Glomerular visceral epithelial cell (primary cell): ENCODE results near the gene KRTAP10-10.
"Not testable (repeated sequence)": the region's sequence is repeated elsewhere in the genome, so short reads cannot be mapped to it uniquely, and the experiment has no call there.

Source experiments
- DNase-seq: peaks from one replicate; pipeline ENCODE4 v3.0.0-alpha.2; 2016; ENCODE audit errors: extremely low spot score

The KRTAP10-10 gene

DNA sequence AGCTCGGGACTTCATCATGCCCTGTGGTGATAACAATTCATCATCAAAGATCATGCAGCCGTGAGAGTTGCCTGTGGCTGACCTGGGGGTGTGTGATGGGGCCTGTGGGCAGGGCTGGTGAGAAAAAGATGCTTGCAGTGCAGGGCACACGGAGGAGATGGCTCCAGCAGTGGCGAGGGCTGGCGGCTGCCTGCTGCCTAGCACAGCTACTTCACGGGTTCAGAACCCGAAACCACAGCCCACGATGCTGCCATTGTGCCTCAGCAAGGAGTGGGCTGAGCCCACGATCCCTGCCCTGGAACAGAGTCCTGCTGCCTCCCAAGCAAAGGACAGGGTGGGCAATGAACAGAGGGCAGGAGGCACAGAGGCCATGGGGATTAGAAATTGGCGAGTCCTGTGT is 10.9 kb upstream of the KRTAP10-10 start:
- DNase-seq = no peak

DNA sequence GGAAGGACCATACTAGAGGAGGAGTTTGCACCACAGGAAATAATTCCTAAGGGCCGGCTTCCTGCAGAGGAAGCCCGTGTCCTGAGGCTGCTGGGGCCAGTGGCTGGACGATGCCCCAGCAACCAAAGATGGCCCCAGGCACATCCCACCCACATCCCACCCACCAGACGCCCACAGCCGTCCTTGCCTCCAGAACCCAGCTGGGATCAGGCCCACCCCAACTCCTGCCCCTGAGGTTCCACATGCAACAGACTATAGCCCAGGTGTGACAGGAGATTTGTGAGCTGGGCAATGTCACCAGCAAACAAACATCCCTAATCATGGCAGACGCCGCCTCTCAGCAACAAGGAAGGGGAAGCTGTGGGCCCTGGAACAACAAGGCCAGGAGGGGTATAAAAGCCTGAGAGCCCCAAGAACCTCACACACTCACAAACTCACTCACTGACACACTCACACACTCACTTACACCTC is 10.4 kb upstream of the KRTAP10-10 start, which contains the start of gene KRTAP10-9:
KRTAP10-9 (plus strand) TSS at position 421 of the 471 bp plus-strand sequence. CDS start 79 bp downstream, outside the sequence.
- no peak for DNase-seq

DNA sequence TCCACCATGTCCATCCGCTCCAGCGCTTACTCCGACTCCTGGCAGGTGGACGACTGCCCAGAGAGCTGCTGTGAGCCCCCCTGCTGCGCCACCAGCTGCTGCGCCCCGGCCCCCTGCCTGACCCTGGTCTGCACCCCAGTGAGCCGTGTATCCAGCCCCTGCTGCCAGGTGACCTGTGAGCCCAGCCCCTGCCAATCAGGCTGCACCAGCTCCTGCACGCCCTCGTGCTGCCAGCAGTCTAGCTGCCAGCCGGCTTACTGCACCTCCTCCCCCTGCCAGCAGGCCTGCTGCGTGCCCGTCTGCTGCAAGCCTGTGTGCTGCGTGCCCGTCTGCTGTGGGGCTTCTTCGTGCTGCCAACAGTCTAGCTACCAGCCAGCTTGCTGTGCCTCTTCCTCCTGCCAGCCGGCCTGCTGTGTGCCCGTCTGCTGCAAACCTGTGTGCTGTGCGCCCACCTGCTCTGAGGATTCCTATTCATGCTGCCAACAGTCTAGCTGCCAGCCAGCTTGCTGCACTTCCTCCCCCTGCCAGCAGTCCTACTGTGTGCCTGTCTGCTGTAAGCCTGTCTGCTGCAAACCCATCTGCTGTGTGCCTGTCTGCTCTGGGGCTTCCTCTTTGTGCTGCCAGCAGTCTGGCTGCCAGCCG is 9.9 kb upstream of the KRTAP10-10 start:
- not testable (repeated sequence) for DNase-seq

DNA sequence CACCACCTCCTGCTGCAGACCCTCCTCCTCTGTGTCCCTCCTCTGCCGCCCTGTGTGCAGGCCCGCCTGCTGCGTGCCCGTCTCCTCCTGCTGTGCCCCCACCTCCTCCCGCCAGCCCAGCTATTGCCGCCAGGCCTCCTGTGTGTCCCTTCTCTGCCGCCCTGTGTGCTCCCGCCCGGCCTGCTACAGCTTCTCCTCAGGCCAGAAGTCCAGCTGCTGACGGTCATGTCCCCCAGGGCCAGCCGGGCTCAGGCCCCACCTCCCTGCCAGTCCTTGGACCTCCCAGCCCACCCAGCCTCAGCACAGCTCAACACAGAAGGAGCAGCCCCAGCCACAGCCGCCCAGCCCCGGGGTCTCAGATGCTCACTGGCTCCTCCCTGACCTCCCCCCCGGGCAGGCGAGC is 9.3 kb upstream of the KRTAP10-10 start:
- DNase-seq = not testable (repeated sequence)

DNA sequence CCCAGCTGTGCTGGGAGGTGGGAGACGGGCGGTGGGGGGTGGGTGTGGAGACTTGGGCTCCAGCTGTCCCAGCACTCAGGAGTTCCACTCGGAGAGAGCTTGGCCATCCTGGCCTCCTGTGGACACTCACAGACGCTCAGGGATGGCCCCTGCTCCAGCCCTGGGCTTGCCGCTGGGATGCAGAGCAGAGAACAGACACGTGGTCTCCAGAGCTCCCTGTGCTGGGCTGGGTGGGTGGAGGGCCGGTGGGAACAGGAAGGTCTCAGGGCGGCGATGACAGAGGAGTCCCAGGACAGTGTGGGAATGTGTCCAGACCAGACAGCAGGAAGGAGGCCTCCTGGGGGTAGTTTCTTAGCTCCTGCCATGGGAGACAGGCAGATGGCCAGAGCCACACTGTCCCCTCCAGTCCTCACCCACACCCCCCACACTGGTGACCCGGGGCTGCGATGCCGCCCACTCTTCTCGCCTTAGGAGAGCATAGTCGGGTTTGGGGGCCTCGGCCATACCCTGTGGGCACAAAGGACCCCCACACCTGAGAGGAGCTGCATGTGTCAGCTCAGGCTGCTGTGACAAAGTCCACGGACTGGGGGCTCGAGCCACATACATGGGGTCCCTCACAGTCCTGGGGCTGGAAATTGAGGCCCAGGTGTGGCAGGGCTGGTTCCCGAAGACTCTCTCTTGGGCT is 8.3 kb upstream of the KRTAP10-10 start:
- DNase-seq = no peak

DNA sequence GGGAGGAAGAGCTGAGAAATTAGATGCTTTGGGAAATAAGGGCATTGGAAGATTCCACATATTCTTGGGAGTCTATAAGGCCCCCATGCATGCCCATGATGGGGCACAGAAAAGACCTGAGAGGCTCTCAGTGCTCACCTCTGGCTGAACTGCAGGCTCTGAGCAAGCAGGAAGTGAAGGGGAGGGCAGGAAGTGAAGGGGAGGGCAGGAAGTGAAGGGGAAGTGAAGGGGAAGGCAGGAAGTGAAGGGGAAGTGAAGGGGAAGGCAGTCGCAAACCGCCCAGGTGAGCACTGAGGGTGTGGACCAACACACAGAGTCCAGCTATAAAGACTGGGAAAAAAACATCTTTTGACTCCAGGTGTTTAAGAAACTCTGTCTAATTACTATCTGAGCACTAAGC is 6.7 kb upstream of the KRTAP10-10 start:
- DNase-seq = no peak

DNA sequence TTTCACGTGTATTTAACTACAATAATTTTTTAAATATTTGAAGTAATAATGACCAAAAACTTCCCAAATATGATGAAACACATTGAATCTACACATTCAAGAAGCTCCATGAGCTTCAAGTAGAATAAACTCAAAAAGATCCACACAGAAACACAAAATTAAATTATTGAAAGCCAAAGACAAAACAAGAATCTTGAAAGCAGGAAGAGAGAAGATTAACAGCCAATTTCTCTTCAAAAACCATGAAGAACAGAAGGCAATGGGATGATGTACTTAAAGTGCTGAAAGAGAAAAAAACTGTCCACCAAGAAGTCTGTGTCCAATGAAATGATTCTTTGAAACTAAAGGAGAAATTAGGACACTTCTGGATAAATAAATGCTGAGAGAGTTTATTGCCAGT is 5.1 kb upstream of the KRTAP10-10 start:
- DNase-seq = no peak

DNA sequence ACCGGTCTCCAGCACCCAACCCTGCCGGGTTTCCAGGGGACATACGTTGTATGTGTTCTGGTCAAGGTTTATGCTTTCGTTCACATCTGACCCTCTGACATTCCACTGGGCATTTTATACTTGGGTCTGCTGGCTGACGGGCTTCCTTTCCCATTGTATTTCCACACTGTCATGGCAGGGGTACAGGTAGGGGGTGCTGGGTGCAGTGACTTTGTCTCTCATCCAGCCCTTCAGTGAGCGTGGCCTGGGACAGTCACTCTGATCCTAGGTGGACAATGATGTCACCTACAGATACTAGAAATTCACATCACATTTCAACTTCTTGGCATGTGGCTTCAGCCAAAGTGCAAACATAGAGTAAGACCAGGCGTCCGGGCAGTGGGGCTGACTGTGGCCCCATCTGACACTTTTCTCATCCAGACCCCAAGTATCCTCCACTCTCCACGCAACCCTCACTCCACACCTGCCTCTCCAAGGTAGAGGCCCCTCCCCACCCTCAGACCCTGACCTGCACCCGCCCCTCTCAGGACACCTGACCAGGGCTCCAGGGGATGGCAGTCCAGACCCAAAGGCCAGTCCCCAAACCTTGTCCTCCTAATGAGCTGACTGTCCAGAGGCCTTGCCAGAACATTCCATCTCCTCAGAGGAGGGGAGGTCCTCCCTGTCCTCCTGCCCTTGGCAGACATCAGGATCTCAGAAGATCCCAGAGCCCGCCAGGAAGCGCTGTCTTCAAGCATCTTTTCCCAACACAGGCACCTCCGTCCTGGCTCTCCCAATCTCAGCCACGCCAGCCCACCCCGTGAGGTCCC is 743 bp upstream of the KRTAP10-10 start:
- no peak for DNase-seq

DNA sequence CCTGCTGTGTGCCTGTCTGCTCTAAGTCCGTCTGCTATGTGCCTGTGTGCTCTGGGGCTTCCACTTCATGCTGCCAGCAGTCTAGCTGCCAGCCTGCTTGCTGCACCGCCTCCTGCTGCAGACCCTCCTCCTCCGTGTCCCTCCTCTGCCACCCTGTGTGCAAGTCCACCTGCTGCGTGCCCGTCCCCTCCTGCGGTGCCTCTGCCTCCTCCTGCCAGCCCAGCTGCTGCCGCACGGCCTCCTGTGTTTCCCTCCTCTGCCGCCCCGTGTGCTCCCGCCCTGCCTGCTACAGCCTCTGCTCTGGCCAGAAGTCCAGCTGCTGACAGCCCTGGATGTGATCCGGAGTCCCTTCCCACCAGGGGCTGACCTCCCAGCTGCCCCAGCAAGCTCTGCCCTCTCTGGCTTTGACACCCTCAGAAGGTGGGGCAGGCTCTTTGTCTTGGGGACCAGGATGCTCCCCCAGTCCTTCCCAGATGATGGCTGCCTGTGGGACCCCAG is 744 bp downstream of the KRTAP10-10 start:
- not testable (repeated sequence) for DNase-seq

DNA sequence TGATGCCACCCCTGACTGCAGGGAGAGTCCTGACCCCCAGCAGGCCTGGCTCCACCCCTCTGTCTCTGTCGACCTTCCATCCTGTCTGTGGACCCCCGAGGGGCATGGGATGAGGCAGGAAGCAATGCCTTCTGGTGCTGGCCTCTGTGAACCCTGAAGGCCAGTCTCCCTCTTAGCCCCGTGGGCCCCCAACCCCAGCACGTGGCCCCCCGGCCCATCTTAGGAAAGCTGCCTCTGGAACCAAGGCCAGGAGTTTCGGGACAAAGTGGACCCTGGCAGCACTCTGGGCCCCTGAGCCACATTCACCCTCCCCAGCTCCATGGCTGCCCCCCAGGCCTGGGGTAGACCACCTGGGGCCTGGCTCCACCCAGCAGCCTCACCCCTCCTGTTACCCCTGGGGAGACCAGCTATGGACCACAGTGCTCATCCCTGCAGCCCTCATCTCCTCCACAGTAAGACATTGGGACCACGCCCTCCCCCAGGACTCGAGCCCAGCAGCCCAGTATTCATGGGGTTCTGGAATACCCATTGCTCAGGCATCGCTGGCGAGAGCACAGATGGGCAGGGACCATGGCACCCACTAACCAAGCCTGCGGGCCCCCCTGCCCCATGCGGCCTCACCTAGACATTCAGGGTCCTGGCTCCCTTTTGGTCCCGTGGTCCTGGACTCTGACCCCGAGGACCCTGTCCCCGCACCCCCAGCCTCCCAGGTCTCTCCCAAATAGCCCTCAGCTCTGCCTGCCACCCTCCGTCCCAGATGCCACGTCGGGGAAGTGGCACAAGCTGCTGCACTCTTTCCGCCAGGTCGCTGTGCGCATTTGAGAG is 1.6 kb downstream of the KRTAP10-10 start:
- not testable (repeated sequence) for DNase-seq

DNA sequence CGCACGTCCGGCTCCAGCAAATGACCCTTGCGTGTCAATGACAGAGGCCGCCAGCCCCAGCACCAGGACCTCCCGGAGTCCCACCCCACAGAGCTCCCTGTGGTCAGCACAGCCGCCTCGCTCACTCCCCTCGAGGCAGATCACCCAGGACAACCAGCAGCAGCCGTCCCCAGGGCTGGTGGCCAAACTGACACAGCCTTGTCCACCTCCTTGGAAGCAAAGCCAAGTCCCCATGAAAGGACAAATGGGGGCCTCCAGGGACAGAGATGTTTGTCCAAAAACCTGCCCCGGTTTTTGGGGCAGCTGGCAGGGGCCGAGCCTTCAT is 2.1 kb downstream of the KRTAP10-10 start:
- no peak for DNase-seq

DNA sequence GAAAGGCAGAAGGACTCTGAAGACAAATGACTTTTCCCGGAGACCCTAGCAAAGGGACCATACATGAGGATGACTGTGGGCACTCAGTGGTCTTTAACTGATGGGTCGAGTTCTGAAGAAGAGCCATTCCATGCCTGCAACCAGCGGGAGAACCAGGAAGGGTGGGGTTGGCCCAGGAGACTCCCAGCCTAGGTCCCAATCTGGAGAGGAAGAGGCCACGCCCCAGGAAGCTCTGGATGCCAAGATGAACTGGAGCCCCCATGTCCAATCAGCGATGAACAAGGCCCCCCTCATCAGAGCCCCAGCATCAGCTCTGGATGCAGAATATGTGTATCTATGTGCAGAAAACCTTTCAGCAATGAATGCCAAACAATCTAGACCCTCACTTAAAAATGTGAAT is 3.6 kb downstream of the KRTAP10-10 start:
- DNase-seq = no peak

DNA sequence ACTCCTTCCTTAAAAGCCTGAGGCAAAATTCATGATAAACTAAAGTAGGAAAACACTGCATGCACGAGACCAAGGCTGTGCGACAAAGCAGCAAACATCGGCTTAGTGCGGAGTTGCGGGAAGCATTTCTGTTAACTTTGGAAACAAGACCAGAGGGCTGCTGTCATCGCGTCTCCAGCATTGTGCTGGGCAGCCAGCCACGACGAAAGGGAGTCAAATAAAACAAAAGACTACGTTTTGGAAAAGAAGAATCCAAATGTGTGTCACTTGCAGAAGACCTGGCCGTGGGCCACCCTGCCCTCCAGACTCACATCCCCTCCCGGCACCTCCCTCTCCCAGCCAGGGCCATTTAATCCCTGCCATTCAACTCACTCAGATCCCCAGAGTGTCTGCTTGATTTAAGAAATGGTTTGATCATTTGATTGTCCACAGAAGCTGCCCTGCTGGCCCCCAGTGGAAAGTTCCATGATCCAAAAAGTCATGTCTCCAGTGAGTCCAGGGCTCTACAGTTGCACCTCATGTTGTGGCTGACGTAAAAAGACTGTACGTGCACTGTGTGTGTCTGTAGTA is 6.7 kb downstream of the KRTAP10-10 start:
- DNase-seq = no peak

DNA sequence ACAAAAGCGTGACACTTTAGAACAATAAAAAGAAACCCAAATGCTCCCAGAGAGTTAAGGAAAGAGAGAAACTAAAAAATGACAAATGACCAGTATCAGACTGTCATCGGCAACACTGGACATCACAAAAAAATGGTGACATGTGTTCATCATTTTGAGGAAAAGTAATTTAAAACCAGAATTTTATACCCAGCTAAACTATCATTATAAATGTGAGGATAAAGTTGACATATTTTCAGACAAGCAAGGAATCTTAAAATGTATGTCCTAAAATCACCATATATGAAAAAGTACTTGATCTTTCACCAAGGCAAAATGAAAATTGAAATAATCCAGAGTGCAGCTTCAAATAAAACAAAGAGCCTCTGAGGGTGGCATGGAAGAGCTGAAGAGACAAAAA is 7.7 kb downstream of the KRTAP10-10 start:
- no peak for DNase-seq

DNA sequence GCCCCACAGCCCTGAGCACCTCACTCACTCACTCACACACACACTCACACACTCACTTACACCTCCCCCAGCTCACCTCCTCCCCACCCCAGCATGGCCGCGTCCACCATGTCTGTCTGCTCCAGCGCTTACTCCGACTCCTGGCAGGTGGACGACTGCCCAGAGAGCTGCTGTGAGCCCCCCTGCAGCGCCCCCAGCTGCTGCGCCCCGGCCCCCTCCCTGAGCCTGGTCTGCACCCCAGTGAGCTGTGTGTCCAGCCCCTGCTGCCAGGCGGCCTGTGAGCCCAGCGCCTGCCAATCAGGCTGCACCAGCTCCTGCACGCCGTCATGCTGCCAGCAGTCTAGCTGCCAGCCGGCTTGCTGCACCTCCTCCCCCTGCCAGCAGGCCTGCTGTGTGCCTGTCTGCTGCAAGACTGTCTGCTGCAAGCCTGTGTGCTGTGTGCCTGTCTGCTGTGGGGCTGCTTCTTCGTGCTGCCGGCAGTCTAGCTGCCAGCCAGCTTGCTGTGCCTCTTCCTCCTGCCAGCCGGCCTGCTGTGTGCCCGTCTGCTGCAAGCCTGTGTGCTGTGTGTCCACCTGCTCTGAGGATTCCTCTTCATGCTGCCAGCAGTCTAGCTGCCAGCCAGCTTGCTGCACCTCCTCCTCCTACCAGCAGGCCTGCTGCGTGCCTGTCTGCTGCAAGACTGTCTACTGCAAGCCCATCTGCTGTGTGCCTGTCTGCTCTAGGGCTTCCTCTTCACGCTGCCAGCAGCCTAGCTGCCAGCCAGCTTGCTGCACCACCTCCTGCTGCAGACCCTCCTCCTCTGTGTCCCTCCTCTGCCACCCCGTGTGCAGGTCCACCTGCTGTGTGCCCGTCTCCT is 9.4 kb downstream of the KRTAP10-10 start, which contains the start of gene KRTAP10-11:
KRTAP10-11 (plus strand) TSS at position 49 of the 856 bp plus-strand sequence; CDS start at position 94, 45 bp downstream.
- DNase-seq = not testable (repeated sequence)

DNA sequence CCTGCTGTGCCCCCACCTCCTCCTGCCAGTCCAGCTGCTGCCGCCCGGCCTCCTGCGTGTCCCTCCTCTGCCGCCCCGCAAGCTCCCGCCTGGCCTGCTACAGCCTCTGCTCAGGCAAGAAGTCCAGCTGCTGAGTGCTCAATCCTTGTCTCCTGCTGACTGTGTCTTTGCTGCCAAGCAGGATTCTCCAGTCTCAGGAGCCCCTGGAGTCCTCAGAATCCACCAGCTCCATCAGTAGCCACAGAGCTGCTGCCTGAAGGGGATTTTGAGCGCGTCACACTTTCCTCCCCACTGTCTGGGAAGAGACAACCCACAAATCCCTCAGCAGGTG is 10.0 kb downstream of the KRTAP10-10 start:
- DNase-seq = no peak

DNA sequence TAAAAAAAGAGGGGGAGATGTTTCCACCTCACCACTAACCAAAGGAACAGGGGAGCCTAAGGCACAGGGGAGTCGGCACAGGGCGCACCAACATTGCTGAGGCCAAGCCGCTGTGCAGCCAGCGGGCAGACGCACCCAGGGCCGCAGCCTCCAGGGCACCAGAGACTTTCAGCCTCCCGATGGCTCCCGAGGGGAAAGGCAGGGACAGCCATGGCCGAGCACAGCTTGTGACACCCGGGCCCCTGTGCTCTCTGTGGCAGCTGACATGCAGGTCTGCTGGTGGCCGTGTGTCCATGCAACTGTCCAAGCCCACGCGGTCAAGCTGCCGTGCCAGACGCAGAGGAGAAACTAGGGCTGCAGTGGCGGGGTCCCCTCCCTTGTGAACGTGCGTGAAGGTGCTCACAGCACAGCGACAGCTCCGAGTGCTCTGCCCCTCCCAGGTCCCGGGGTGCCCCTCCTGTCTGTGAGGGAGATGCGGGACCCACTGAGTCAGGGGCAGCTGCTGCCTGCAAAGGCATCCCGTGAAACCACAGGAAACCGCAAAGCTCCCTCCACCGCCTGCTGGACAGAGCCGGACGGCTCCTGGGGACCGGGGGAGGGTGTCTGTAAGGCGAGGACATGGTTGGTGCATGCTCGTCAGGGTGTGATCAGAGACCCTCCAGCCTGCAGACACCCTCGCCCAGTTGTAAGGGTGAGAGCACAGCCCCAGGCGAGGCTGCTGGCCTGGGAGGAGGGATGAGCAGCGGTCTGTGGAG is 11.6 kb downstream of the KRTAP10-10 start:
- no peak for DNase-seq

DNA sequence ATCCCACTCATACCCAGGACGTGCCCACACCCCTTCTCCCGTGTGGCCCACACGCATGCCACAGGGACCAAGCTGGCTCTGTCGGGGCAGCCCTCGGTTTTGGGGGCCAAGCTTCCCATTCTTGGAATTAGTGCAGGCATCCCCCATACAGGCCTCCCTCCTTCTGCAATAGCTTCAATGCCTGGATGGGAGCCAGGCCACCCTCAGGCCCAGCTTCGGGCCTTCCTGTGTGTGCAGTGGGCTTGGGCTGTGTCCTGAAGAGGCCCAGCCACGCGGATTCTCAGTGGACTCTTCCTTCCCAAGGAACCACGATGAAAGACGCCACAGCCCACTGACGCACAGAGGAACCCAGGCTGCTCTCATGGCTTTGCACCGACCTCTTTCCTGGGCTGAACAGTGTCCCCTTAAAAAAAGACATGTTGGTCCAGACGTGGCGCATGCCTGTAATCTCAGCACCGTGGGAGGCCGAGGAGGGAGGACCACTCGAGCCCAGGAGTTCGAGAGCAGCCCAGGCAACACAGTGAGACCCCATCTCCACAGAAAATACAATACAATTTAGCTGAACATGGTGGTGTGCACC is 12.5 kb downstream of the KRTAP10-10 start:
- DNase-seq = no peak
